GM19238 (cell line): ENCODE measurements around the gene ERN1.

Experiments used
- DNase-seq: peaks from one replicate; pipeline ENCODE4 v3.0.0; 2011; ENCODE audit warnings: low spot score; ENCODE audit not compliant: insufficient read length

ERN1 gene

DNA sequence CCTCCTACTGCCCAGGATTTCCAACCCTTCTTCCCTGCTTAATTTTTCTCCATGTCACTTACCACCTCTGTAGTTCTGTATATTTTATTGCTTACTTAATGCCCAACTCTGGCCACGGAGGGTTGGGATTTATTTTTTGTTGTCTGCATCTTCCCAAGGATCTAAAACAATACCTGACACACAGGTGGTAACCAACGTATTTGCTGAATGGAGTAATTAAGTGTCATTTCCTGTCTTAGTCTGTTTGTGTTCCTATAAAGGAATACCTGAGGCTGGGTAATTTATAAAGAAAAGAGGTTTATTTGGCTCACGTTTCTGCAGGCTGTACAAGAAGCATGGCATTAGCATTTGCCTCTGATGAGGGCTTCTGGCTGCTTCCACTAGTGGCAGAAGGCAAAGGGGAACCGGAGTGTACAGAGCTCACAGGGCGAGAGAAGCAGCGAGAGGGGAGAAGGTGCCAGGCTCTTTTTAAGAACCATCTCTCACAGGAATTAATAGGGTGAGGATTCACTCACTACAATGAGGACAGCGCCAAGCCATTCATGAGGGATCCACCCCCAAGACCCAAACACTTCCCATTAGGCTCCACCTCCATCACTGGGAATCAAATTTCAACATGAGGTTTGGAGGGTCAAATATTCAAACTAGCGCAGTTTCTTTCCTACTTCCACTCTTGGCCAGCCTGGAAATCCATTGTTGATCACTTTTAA is 44.8 kb downstream of the ERN1 start:
- DNase-seq = no peak

DNA sequence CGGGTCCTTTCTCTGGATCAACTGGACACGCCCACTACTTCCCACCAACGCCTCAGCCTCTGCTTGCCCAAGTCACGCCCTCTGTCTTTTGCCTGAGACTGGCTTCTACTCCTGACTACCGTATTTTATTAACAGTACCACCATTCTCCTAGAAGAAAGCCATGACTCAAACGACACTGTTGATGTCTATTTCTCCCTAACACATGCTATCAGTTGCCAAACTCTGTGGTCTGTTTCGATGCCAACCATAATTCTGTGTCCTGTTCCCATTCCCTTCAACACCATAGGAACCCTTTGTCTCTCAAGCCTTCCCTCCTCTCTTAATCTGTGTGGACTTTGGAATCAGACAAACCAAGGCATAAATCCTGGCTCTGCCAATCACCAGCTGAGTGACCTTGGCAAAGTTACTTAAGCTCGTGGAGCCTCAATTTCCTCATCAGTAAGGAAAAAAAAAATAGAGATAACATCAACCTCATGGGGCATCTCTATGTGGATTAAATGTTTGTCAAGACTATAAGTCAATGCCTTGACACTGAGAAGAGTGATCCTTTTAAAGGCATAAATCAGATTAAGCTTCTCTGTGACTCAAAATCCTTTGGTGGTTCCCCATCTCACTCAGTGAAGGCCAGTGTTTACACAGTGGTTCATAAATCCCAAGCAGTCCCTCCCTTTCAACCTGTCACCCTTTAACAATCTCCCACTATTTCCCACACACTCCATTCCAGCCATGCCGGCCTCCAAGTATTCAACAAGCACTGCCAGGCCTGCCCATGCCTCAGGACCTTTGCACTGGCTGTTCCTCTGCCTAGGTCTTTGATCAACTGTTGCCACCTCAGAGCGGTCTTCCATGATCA is 45.6 kb downstream of the ERN1 start:
- no peak for DNase-seq

DNA sequence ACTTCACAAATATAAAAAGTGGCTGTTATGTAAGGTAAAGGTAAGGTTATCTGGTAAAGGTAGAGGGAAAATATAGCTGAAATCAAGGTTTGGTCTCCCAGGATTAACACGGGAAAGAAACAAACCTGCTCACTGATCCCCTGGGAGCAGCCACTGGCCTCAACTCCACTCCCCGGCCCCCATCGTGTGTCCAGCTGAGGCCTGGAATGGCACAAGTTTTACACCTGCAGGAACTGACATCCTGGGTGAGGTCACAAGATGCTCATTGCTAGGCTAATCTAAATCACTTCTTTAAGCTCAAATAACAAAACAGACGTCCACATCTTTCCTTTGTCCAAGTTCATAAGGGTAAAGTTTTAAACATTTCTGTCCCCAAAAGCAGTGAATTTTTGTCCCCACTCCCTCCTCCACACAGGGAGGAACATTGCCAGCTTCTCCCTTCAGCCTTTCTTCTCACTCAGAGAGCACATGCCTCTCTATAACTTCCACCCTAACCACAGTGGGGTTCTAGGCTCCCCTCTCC is 46.3 kb downstream of the ERN1 start:
- DNase-seq = no peak

DNA sequence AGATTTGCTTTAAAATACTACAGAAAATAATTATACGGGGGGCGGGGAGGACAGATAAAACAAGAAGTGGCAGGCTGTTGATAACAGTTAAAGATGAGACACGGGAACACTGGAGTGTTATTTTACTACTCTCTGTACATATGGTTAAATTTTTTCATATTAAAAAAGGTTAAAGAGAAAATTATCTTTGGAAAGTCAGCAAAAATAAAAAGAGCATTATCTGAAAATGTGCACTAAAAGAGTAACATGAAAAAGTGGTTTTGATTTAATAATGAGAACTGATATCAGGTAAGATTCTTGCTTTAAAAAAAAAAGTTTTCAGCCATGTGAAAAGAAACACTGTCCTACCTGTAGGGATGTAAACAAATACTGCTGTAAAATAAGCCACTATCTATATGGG is 46.9 kb downstream of the ERN1 start:
- no peak for DNase-seq

DNA sequence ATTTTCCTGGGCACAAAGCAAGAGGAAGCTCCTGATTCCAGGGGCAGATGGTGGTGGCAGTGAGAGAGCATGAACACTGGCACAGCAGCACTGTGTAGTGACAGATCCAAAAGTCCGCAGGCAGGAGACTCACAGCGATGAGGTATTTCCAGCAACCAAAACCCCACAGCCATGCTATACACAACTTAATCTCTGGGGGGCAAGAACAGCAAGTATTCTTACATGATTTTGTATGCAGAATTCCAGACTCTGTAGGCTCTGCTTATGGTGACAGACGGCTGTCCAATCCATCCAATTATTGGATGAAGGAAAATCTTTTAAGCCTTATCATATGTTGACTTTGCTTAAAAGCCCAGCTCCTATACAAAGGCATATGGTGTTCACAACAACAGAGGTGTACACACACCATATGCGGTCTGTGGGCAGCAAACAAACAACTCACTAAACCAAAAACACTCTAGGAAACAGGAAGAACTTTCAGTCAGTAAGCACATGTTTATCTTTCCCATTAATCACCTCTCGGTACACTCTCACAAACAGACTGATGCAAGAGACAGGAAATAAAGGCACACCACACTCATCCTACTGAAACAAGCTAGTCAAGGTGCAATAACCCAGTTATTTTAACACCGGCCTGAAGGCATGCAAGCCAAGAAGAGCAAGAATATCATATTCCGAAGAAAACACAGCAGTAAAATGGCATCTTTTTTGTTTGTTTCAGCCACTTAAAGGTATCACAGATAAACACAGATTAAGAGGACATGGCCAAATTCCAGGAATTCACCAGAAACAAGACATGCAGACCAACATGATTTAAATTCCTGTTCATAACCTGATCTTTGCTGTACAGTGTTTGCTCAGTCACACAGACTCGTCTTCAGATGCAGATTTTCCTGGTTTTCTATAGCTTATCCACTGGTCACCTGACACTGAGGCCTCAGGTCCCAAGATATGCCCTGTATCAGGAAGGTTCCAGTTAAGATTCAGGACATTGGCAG is 47.8 kb downstream of the ERN1 start:
- no peak for DNase-seq

DNA sequence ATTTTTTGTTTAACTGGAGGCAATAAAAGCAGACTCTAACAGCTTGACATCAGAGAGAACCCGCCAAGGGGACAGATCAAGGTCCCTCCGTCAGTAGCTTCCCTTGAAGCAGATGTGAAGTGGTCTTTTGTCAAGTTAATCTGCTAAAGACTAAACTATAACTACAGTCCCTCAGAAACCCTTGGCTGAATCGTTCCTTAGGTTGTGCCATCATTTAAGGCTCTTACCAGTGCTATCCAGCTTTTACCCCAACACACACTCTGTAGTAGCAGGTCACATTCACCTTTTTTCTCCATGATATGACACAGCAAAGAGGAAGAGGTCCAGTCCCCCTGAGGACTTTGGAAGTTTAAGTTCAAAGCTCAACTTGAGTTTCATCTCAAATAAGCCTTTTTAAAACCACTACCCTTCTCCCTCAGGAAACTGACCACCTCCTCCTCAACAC is 49.7 kb downstream of the ERN1 start:
- no peak for DNase-seq

DNA sequence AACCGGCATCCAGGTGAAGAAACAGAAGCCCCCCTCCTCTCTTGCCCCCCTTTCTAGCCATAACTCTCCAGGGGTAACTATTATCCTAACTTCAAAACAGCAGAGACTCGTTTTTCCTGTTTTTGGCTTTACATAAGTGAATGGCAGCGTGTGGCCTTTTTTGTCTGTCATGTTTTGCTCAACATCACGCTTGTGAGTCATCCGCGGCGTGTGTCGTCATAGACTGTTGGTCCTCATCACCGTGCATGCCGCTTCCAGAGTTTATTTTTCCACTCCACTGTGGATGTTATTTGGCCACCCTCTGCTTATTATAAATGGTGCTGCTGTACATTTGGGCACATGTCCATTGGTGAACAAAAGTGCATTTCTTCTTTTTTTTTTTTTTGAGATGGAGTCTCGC is 52.6 kb downstream of the ERN1 start:
- DNase-seq = no peak

DNA sequence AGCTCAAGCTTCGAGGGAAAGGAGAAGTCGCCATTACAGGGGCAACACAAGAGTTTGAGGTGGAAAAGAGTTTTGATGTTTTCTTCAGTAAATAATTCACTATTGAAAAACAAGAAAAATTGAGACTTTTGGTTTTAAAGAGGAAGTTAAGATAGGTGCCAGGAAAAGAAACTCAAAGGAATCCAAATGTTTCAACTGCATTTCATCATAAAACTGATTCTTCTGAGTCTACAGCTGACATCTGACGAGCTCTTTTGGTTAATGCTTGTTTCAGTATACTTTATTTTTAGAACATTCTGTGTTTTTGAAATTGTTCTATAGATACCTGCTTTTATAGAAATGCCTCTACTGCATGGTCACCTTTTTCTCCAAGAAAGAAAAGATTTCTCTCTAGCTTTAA is 54.0 kb downstream of the ERN1 start:
- DNase-seq = no peak

DNA sequence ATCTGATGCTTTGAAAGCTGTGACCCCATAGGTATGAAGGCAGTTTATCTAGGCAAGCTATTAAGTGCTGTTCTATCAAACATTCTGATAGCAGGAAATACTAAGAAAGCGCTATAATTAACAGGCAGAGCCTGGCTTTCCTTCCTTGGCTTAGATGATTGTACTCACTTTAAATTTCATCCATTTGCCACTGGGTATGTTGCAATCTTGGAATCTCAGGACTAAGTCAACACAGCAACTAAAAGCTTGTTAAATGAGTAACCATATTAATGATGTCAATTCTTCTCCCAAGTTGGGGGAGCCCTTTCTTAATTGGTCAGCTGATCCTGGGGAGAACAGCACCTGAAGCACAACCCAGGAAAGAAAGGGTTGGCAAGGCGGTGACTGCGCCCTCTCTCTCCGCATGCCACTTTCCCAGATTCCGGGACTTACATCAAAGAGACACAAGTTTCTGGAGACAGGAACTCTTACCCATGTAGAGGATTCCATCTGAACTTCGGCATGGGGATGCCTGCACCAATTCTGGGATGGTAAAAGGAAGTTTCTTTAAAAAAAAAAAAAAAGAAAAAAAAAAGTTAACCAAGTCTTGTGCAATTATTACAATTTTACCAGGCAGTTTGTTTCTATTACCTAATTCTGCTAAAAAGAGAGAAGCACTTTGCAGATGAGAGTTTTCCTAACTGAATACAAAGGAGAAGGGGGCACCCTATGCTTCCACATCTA is 55.1 kb downstream of the ERN1 start:
- no peak for DNase-seq

DNA sequence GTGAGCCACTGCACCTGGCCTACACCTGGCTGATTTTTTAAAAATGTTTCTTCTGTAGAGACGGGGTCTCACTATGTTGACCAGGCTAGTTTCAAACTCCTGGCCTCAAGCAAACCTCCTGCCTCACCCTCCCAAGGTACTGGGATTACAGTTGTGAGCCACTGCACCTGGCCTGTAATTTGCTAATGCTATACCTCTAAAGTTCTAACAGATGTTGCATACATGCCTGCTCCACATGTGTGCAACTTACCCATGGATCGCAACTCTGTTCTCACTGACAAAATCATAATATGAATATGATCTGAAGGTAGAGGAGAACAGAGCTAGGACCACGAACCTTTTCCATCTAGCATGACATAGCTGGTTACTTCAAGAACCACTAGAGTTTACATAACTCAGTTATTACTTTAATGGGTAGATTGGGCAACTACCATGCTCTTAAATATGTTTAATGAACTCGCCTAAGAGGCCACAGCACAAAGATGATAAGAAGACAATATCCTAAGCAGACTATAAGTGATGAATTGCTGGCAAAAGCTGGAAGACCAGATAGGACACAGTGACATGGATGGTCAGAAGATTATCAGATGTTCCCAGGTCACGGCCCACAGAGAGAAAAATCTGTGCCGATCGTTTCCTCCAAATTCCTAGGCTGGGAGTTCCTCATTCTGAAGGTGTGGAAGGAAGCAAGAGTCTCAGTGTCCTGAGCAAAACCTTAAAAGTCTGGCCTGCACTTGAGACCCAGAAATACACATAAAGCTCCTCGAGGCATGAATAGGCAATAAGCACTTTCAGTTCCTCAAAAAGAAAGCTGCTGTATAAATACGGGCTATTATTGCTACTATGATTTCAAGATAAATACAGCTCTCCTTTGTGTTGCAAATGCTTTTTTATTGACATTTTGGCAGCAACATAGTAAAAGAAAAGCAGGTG is 55.9 kb downstream of the ERN1 start:
- no peak for DNase-seq

DNA sequence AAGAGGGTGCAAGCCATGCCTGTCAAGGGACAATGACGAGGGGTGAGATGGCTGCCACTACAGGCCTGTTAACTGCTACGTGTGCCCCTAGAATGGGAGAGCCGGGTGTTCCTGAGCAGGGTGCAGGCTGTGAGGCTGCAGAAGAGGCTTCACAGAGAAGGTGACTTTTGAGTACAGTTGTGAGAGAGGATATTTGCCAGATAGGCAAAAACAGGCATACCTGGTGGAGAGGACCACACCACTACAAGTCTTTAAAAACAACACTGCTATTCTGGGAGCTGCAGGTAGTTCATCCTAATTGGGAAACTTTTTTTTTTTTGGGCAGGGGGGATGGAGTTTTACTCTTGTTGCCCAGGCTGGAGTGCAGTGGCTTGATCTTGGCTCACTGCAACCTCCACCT is 58.8 kb downstream of the ERN1 start:
- DNase-seq = no peak

DNA sequence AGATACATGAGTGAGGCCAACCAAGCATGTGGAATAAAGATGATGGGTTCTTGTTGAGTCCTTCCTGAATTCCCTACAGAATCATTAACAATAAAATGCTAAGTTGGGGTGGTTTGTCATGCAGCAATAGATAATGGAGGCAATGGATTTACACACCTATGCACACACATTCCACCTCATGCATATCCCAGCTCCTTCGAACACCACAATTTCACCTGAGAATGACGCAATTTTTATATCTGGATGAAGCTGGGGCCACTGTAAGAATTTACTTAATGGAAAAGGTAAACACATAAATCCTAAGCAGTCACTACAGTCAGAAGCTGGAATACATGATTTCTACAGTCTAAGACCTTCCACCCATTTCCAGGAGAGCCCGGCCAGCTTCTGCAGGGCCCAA is 59.7 kb downstream of the ERN1 start:
- no peak for DNase-seq

DNA sequence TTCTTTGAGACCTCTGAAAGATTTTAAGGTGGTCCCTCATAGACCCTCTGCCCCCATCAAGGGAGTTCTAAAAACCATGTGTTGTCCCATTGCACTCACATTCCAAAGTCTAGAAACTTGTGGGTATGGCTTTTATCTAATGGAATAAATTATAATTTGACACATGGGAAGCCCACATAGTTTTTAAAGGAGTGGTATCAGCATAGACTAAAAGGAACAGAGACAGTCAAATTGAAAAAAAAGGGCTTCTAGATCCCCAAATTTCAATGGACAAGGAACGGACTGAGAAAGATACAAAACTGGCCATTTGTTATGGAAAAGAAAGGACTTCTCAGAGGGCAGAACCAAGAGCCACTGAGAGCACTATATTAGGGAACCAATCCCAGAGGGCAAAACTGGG is 60.8 kb downstream of the ERN1 start:
- no peak for DNase-seq

DNA sequence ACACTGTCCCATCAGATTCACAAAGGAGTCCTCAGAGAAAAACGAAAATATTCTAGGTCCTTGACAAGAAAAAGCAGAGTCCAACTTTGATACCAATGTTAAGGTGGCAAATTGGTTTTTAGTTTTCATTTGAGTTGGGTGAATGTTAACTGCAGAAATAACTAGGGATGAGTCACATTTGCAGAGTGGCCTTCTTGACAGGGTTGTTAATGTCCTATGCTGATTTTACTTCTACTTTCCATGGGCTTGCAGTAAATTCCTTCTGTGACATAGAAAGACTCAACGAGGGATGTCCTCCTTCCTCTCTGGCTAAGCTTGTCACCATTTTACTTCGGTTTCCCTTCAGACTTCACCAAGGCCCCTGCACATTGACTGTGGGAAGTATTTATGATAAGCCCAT is 62.3 kb downstream of the ERN1 start:
- no peak for DNase-seq

DNA sequence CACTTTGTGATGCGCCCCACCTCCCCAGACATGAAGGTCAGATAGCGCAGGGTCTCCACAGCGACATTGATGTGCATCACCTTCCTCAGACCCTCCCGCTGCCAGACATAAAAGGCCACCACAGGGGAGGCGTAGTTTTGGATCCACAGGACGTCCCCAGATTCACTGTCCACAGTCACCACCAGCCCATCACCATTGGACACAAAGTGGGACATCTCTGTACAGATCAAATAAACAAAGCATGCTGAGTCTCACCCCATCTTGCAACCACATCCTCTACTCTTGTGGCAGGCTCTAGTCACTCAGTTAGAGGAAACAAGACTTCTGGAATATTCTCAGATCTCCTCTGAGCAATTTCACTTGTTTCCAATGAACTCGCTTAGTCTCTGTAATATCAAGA is 63.2 kb downstream of the ERN1 start:
- no peak for DNase-seq

DNA sequence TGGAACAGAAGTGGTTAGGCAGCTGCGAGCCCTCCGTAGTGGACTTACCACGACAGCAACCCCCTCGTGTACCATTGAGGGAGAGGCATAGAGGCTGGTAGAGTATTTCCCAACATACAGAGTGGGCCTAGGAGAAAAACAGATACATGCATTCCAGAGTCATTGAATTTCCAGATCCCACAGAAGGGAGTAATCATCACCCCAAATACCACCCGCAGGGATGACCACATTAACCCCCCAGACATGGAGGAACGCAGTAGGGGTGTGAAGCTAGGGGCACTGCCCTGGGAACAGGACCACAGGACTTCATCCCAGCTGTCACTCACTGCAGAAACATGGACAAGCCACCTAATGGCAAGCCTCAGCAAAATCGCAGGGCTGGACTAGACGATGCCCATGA is 64.8 kb downstream of the ERN1 start:
- no peak for DNase-seq

DNA sequence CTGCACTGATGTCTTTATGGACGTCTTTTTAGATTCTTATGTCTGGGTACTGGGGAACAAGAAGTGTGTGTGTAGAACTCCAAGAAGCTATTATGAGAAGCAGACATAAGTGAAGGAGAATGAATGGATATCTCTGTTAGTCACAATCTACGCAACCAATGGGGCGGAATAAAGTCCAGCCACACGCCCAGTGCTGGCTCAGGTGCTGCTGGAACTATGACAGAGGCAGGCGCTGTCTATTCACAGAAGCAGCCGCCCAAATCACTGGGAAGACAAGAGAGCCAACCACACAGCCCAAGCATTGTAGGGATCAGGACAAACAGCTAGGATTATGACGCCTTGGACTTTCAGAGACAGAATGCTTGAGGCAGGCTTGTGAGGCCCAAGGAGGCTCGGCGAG is 65.6 kb downstream of the ERN1 start:
- DNase-seq = no peak

DNA sequence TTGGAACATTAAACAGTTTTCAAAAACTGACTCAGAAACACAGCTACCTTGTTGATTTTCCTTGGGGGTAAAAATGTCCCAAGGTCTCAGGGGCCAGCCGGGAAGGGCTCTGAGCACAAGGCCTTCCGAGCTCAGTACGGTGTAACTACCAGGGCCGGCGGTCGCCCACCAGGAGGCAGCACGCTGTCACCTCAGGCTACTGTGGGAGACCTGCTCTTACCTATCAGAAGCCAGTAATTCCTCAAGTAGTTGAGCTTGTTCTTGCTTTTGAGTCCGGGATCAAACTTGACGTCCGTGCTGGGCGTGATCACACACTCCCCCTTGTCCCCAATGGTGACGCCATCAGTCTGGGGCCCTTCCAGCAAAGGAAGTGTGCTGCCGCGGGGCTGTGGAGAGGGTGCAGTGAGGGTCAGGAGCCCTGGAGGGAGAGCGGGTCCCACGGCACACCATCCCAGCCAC is 66.1 kb downstream of the ERN1 start:
- no peak for DNase-seq

DNA sequence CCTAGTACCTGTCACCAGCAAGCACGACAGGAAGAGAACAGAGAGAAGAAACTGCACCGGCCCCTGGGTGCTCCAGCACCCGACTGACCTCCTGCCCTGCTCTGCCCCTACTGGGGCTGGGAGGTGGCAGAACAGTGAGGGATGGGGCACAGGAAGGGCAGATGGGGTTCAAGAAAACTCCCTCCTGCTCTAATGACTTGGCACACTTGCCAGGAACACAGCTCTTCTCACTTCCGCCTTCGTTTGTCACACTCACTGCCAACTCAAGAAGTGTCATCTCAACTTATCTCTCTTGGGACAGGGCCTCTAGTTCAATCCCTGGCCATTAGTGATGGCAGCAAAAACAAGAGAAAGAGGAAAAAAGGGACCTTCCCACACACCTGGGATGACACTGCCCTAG is 66.9 kb downstream of the ERN1 start:
- DNase-seq = no peak
